Calu3 (cell line): ENCODE data around the gene TBC1D25. TPM values are rescaled to one million over a fixed set of nuclear protein-coding genes. Genes with fewer than 3 reads are reported as not detected.

Experiments
- BruUV-seq: library from RNA; stranded (reverse); fragments of 400-500 nt; replicated peaks from 2 replicates; lab custom pipeline; 2021; lab: Mats Ljungman, UMichigan
- CTCF ChIA-PET: fragments of 300-600 bp; sonication (Branson Sonifier 250); formaldehyde crosslinking; loops from one replicate; lab custom pipeline; 2022; ENCODE audit warnings: antibody characterized with exemption; lab: Charles Lee
- DNase-seq: peaks from one replicate; pipeline ENCODE4 v3.0.0; 2022
- H3K27ac Mint-ChIP-seq: one replicate; pipeline ENCODE4 v1.8.0; 2022; ENCODE audit warnings: mixed read lengths; ENCODE audit not compliant: unreplicated experiment
- H3K27me3 Mint-ChIP-seq: one replicate; pipeline ENCODE4 v1.8.0; 2022; ENCODE audit warnings: mixed read lengths; ENCODE audit not compliant: unreplicated experiment
- H3K36me3 Mint-ChIP-seq: one replicate; pipeline ENCODE4 v1.8.0; 2022; ENCODE audit warnings: mild to moderate bottlenecking, moderate library complexity, mixed read lengths; ENCODE audit not compliant: insufficient read depth, unreplicated experiment
- H3K4me1 Mint-ChIP-seq: one replicate; pipeline ENCODE4 v1.8.0; 2022; ENCODE audit warnings: mild to moderate bottlenecking, low read depth, mixed read lengths; ENCODE audit not compliant: unreplicated experiment
- H3K4me3 Mint-ChIP-seq: one replicate; pipeline ENCODE4 v1.8.0; 2022; ENCODE audit warnings: mild to moderate bottlenecking, low read depth, moderate library complexity, mixed read lengths; ENCODE audit not compliant: unreplicated experiment
- H3K9me3 Mint-ChIP-seq: one replicate; pipeline ENCODE4 v1.8.0; 2022; ENCODE audit warnings: low read depth, mixed read lengths; ENCODE audit not compliant: unreplicated experiment
- CTCF ChIP-seq: fragments of 200-600 bp; IDR thresholded peaks from one replicate; pipeline ENCODE4 v1.8.0; 2022; ENCODE audit warnings: antibody characterized with exemption; ENCODE audit not compliant: unreplicated experiment
- intact Hi-C: fragments of 100-400 bp; cut with micrococcal nuclease; formaldehyde crosslinking; loops from one replicate; pipeline ENCODE4 v1.10.0; 2022; ENCODE audit not compliant: unreplicated experiment
- total RNA-seq: library from RNA; stranded (reverse); gene quantifications from 2 replicates; pipeline ENCODE4 v1.2.3, GENCODE V29; 2022

The TBC1D25 gene
- total RNA-seq, 1 experiment from 2014 or later = 19.4 TPM

DNA sequence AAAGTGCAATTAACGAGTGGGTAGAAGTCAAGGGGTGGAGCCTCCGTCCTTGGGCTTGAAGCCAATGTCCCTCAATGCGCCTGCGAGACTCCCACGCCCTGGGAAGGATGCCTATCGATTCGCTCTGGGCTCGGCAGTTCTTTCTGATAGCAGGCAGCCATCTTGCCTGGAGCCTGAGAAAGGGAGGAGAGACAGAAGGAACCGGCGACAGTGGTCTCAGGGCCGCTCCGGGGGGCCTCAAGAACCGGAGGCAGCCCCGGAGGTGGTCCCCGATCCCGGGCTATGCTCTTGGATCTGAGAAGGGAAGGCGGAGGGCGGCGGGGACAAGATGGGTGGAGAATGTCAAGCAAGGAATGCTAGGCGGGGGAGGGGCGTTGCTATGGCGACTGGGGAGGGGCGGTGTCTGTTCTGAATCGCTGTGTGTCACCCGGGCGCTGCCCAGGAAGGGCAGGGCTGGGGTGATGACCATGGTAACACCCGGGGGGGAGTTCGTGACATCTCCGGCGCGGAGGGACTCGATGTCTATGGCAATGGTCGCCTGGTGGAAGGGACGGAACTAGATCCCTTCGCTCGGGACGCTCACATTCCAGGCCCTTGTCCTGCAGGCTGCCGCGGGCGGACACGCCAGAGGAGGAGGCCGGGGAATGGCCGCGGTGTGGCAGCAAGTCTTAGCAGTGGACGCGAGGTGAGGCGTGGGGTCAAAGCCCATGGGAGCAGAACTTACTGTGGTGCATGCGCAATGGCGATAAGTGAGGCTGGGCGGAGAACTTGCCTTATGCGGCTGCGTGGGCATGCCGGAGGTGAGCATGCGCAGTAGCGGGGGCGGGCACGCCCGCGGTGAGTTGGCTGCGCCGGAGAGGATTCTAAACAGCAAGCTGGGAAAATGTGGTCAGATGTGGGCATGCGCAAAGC lies 58.1 kb downstream of the TBC1D25 start, which contains the start of gene WDR13:
Gene WDR13 (plus strand): TSS at position 140 of the 912 bp plus-strand sequence. CDS start 505 bp downstream, at position 645.
- CTCF ChIA-PET = no interaction called here
- Mint-ChIP-seq H3K4me1 (no peaks in the 10 kb centered on the region), H3K27ac (peak within 1 kb of the TSS; percentile 99), H3K36me3 (peaks cover 45% of the 10 kb centered on the region), H3K4me3 (peak within 1 kb of the TSS; percentile 96), H3K27me3 (no peaks in the 10 kb centered on the region), H3K9me3 (no peaks in the 10 kb centered on the region)
- TF ChIP-seq CTCF = no peak
- intact Hi-C loops = loop anchor here (10.0 kb wide), 1 partner anchor 513 kb away; no protein-coding TSS in a partner anchor
- BruUV-seq = TSS peak; percentile 86
- DNase-seq = peak; percentile 94

GRCh38 chrX:48598614-48599013 lies 59.1 kb downstream of the TBC1D25 start:
- no peak for TF ChIP-seq CTCF
- no peaks in the 10 kb centered on the region for H3K27me3 Mint-ChIP-seq
- CTCF ChIA-PET = no interaction called here
- H3K27ac Mint-ChIP-seq = peak overlapping the region; percentile 99
- no peaks in the 10 kb centered on the region for H3K4me1 Mint-ChIP-seq
- no peaks in the 10 kb centered on the region for H3K9me3 Mint-ChIP-seq
- H3K4me3 Mint-ChIP-seq = peak overlapping the region; percentile 96
- DNase-seq = no peak
- intact Hi-C loops = loop anchor here (10.0 kb wide), 1 partner anchor 514 kb away; no protein-coding TSS in a partner anchor
- peaks cover 49% of the 10 kb centered on the region for H3K36me3 Mint-ChIP-seq
- BruUV-seq = no TSS peak

- H3K27ac Mint-ChIP-seq = no peak overlapping the region
- no peaks in the 10 kb centered on the region for H3K4me1 Mint-ChIP-seq
- DNase-seq = no peak
- no peaks in the 10 kb centered on the region for H3K9me3 Mint-ChIP-seq
- CTCF ChIA-PET = no interaction called here
- TF ChIP-seq CTCF = no peak
- no TSS peak for BruUV-seq
- H3K36me3 Mint-ChIP-seq = peaks cover 52% of the 10 kb centered on the region
- H3K27me3 Mint-ChIP-seq = no peaks in the 10 kb centered on the region
- intact Hi-C loops = loop anchor here (10.0 kb wide), 1 partner anchor 515 kb away; no protein-coding TSS in a partner anchor
- no peak overlapping the region for H3K4me3 Mint-ChIP-seq
These were observed 59.8 kb downstream of the TBC1D25 start for GRCh38 chrX:48599341-48599740.

GRCh38 chrX:48600226-48600625 lies 60.7 kb downstream of the TBC1D25 start:
- Mint-ChIP-seq H3K36me3 (peaks cover 60% of the 10 kb centered on the region), H3K4me3 (no peak overlapping the region), H3K4me1 (no peaks in the 10 kb centered on the region), H3K9me3 (no peaks in the 10 kb centered on the region), H3K27ac (no peak overlapping the region), H3K27me3 (no peaks in the 10 kb centered on the region)
- no peak for TF ChIP-seq CTCF
- CTCF ChIA-PET = no interaction called here
- no peak for DNase-seq
- no TSS peak for BruUV-seq
- intact Hi-C loops = no loop called here
